LHCN-M2 (cell line): ENCODE measurements around the gene SLC27A3. TPM values are rescaled to one million over a fixed set of nuclear protein-coding genes. Genes with fewer than 3 reads are reported as not detected.
"Not testable (repeated sequence)": the region's sequence is repeated elsewhere in the genome, so short reads cannot be mapped to it uniquely, and the experiment has no call there.

Source experiments
- DNase-seq: peaks from one replicate; pipeline ENCODE4 v3.0.0-alpha.2; 2012; ENCODE audit warnings: low read depth
- total RNA-seq: library from RNA; depleted of rRNA; stranded (reverse); fragments of >200 nt; gene quantifications from 2 replicates; pipeline ENCODE4 v1.2.3, GENCODE V29; 2014

Gene SLC27A3
- total RNA-seq, 1 experiment from 2014 or later, result 0.98 TPM

- no peak for DNase-seq
Observed at GRCh38 chr1:153779781-153780541, 4.8 kb downstream of the SLC27A3 start.

DNA sequence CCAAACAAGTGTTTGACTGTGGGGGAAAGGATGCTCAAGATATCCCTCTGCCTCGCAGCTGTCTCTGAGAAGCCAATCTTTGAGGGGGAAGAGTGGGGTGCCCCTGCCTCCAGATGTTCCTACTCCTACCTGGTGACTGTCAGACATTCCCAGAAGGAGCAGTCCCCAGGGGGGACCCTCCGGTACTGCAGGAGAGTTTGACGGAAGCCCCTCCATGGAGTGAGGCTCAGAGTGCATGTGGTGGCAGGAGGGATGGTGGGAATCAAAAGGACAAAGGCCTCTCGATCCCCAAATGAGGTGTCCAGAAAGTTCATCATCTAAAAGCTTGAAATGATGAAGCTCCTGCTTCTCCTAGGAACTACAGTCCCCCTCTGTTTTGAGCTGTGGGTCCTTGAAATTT is 5.3 kb downstream of the SLC27A3 start:
- no peak for DNase-seq

DNA sequence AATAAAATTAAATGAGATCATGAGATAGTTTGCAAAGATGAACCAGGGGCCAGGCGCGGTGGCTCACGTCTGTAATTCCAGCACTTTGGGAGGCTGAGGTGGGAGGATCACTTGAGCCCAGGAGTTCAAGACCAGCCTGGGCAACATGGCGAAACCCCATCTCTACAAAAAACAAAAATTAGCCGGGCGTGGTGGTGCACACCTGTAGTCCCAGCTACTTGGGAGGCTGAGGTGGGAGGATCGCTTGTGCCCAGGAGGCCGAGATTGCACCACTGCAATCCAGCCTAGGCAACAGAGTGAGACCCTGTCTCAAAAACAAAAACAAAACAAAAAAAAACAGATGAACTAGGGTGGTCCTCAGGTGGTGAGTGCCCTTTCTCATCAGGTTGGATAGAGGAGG is 7.4 kb downstream of the SLC27A3 start:
- DNase-seq, result not testable (repeated sequence)

DNA sequence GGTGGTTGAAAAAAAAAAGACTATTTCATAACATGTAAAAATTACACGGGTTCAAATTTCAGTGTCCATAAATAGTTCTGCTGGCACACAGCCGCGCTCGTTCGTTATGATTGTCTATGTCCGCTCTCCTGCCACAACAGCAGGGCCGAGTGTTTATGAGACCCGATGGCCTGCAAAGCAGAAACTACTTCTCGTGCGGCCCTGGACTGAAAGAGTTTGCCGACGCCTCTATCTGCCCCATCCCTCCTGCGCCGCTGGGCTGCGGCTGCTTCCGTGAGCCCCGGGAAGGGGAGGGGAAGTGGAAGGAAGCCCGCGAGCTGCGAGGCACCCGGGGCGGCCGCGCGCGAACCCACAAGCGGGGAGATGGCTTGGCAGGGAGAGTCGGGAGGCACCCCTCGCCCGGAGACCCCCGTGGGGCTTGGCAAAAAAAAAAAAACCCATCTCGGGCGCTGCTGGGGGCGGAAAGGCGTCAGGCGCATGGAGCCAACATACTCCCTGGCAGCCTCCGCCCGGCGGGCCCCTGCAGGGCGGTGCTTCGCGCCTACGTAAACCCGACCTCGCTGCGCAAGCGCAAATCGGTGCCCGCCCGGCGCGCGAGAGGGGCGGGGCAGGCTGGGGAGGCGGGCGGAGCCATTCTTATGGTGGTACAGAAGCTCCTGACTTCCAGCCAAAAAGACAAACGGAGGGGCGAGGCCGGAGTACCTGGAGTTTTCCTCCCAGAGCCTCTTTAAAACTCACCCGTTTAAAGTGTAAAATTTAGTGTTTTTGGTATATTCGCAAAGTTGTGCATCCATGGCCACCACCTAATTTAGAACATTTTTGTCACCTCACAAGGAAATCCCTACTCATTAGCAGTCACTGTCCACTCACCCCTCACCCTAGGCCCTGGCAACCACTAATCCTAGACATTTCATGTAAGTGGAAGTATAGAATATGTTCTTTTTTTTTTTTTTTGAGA is 8.3 kb downstream of the SLC27A3 start:
- peak; percentile 82 for DNase-seq

DNA sequence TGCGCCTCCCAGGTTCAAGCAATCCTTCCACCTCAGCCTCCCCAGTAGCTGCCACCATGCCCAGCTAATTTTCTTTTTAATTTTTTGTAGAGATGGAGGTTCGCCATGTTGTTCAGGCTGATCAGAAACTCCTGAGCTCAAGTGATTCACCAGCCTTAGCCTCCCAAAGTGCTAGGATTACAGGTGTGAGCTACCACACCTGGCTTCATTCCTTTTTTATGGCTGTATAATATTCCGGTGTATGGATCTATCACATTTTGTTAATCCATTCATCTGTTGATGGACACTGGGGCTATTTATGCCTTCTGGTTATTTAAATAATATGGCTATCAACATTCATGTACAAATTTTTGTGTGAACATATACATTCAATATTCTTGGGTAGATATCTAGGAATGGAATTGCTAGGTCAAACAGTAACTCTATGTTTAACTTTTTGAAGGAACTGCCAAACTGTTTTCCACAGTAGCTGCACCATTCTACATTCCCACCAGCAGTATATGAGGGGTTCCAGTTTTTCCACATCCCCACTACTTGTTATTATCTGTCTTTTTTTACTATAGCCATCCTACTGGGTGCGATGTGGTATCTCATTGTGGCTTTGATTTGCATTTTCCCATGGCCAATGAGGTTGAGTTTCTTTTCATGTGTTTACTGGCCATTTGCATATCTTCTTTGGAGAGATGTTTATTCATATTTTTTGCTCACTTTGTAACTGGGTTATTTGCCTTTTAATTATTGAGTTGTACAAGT is 11.0 kb downstream of the SLC27A3 start:
- no peak for DNase-seq

- DNase-seq, result no peak
Observed at GRCh38 chr1:153789478-153790034, 14.3 kb downstream of the SLC27A3 start.

GRCh38 chr1:153790313-153790965 is 15.2 kb downstream of the SLC27A3 start:
- peak; percentile 89 for DNase-seq

GRCh38 chr1:153790966-153791647 is 15.9 kb downstream of the SLC27A3 start:
- peak; percentile 90 for DNase-seq

DNA sequence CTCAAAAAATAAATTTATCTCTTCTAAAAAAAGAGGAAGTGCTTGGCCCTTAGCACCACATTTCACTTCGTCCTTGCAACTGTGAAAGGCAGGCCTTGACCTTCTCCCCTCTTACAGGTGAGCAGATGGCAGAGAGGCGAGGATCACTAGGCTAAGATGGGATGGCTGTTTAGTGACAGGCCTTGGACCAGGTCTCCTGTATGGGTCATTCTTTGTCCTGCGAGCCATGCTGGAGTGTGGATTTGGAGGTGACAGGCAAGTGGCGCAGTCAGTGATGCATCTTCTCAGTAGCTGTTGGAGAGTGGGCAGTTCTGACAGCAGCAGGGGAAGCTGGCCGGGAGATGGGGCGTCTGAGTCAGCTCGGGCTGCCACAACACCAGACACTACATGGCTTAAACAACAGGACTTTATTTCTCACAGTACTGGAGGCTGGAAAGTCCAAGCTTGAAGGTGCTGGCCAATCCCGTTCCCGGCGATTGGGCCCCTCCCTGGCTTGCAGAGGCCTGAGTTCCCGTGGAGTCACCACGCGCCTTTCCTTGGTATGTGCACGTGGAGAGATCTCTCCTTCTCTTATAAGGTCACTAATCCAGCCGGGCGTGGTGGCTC is 16.5 kb downstream of the SLC27A3 start:
- peak; percentile 46 for DNase-seq

- no peak for DNase-seq
Observed at GRCh38 chr1:153792631-153793041, 17.4 kb downstream of the SLC27A3 start.

GRCh38 chr1:153793261-153793972 is 18.2 kb downstream of the SLC27A3 start:
- DNase-seq, result no peak

GRCh38 chr1:153793973-153794615 is 18.9 kb downstream of the SLC27A3 start:
- DNase-seq, result no peak

DNA sequence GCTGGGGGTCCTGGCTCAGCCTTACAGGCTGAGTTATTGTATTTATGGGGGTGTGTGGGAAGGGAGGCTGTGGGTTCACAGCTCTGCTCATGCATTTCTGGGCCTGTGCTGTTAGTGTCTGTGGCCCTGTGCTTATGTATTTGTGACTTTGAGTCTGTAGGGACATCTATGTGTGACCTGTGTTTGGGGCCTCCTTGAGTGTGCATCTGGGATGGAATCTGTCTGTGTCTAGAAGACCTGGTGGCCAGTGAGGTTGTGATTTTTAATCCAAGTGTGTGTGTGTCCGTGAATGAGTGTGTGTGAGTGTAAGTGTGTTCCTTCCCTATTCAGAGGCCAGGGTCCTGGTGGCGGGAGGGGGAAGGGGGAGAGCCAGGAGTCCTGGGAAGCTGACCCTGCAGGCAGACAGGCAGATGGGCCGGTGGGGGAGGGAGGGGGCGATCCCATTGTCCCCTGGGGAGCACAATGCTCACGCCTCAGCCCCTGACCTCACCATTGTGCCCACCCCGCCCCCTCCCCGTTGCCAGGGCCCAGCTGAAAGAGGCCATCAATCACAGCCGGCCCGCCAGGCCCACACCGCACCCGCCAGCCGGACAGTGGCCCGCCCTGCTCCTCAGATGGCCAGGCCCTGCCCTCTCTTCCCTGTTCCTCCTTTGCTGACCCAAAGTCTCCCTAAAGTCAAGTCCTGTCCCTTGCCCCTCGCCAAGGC is 19.6 kb downstream of the SLC27A3 start:
- DNase-seq, result no peak

DNA sequence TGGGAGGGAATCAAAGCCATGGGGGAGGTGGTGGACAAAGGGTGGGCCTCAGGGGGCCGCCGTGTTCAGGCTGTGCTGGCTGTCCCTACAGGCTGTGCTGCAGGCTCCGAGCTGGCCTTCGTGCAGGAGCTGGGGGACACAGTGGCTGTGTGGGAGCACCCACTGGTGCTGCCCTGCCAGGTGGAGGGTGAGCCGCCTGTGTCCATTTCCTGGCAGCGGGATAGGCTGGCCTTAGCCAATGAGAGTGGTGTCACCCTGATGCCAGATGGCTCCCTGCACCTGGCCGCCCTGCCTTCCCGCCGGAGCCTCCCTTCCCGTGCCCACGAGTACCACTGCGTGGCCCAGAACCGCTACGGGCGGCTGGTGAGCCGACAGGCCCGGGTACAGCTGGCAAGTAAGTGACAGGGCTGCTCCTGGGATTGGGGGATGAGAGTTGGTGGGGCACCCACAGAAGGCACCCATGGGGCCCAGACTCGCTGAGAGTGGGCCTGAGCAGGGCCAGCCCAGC is 20.2 kb downstream of the SLC27A3 start:
- DNase-seq, result no peak

GRCh38 chr1:153795934-153796785 is 21.0 kb downstream of the SLC27A3 start:
- no peak for DNase-seq

- DNase-seq, result peak; percentile 46
Observed at GRCh38 chr1:153796786-153797659, 21.8 kb downstream of the SLC27A3 start.
